HG03025 (cell line): ENCODE data around the gene GHDC.
"Not testable (repeated sequence)": the region's sequence is repeated elsewhere in the genome, so short reads cannot be mapped to it uniquely, and the experiment has no call there.

ENCODE experiments used
- ATAC-seq: cut with Tn5 transposase; IDR thresholded peaks from one replicate; pipeline ENCODE4 v1.9.1; 2021; ENCODE audit warnings: mild to moderate bottlenecking, moderate library complexity; ENCODE audit not compliant: unreplicated experiment, low FRiP score

The GHDC gene

GRCh38 chr17:42203354-42203753 lies 9.1 kb upstream of the GHDC start:
- no peak for ATAC-seq

- ATAC-seq, result no peak
These were observed 8.4 kb upstream of the GHDC start for GRCh38 chr17:42202696-42203095.

GRCh38 chr17:42202159-42202558 lies 7.9 kb upstream of the GHDC start:
- ATAC-seq, result no peak

DNA sequence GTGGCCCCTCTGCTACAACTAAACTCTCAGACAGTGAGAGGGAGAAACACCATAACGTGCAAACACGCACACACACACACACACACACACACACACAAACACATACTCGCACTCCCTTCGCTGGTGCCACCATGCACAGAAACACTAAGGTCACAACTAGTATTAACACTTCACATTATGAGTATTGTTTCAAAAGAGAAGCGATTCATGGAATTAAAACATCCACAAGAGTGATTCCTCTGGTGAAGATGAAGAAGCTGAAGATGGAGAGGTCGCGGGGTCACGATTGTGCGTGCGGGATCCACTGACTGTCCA lies 7.1 kb upstream of the GHDC start:
- ATAC-seq, result no peak

GRCh38 chr17:42200706-42201457 lies 6.6 kb upstream of the GHDC start:
- ATAC-seq, result no peak

DNA sequence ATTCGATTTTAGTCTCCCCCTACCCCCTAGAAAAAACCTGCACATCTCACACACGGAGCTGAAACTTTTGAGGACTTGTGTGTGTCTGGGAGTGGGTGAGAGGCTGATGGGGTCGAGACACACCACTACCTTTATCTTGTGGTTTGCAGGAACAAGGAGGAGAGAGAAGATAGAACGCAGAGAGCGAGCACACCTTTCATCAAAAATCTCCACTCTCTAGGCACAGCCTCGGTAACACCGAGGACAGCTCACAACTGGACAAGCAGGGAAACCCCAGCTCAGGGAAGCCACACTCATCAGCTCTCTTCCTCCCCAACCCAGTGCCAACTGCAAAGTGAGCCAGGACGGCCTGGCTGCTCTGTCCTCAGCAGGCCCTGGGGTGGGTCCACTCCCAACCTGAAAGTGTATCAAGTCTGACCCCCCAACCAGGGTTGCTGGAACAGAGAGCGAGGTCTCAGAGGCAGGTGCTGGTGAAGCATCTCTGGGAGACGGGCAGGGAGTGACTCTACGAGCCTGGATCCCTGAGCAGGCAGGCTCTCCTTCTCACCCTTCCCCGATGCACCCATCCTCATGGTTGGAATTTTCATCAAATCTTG lies 5.2 kb upstream of the GHDC start:
- no peak for ATAC-seq

GRCh38 chr17:42198897-42199296 lies 4.6 kb upstream of the GHDC start:
- ATAC-seq, result no peak

- no peak for ATAC-seq
These were observed 3.4 kb upstream of the GHDC start for GRCh38 chr17:42197564-42198156.

DNA sequence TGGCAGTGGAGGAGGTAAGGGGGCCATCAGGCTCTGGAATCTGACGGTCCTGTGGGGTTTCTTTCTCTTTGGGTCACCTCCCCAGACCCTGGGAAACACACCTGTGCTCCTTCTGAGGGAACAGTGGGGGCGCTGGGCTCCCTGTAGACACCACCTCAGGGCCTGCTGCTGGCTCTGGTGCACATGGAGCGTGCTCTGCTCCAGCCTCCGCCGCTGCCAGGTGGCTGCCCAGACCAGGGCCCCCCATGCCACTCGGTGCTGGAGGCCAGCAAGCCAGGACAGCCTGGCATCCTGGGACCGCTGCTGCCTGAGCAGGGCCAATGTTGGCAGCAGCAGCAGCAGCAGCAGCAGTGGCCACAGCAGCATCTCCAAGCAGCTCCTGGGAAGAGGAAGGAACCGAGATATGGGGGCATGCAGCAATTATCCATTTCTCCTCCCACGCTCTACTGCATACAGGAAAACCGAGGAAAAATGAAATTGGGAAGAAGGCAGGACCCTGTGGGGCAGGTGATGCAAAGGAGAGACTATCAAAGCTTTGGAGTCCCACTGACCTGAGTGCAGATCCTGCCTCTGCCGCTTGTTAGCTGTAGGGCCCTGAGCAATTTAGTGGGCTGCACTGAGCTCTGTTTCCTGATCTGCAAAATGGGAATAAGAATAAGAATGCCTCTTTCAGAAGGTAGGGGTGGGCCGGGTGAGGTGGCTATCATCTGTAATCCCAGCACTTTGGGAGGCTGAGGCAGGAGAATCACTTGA lies 902 bp downstream of the GHDC start:
- ATAC-seq, result no peak

DNA sequence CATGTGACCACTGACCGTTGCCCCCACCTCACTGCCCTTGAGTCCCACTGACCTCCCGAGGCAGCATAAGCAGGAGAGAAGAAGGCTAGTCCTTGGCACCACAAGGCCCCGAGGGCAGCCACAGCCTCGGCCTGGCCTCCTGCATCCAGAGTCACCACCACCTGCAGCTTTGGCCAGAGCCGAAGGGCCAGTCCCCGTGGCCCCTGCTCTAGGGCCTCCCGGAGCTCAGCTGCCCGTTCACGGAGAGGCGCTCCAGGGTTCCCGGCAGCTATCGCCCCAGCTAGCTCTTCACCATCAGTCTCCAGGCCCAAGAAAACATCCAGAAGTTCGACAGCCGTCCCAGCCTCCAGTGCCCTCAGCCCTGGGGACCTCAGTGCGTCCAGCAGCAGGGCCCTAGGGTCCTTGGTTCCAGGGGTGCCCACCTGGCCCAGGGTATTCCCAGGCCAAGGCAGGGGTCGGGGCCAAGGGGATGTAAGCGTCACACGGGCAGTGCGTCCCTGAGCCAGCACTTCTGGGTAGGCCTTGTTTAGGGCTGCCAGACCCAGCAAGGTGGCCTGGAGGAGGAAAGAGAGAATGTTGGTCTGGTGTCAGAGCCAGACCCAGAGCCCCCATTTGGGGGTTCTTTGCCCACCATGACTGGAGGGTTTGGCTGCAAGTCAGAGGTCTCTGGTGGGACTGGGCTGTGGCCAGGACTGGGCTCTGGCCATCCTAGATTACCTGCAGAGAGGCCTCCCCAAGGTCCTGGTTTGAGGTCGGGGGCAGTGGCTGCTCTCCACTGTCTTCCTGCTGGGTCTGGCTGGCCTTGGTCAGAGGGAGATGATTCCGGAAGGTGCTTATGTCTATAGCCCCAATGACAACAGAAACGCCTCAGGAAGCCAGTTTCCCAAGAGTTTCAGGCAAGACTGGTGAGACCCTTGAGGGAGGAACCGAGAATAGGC lies 1.8 kb downstream of the GHDC start:
- no peak for ATAC-seq

GRCh38 chr17:42191275-42191608 lies 3.1 kb downstream of the GHDC start:
- ATAC-seq, result no peak

- ATAC-seq, result no peak
These were observed 3.6 kb downstream of the GHDC start for GRCh38 chr17:42190491-42191274.

- no peak for ATAC-seq
These were observed 4.7 kb downstream of the GHDC start for GRCh38 chr17:42189651-42189965.

- ATAC-seq, result no peak
These were observed 5.3 kb downstream of the GHDC start for GRCh38 chr17:42188749-42189650.

DNA sequence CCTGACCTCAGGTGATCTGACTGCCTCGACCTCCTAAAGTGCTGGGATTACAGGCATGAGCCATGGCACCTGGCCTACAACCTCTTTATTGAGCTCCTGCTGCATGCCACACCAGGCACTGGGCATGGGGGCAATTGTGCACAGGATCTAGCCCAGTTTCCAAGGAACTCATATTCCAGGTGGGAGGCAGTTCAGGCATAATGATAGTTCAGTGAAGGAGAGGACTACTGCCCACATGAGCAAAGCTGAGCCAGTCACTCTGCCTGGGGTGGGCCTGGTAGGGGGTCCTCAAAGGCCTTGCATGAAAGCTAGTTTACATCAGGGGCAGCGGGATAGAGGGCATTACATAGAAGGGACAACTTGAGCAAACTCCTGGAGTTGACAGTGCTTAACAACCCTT lies 6.5 kb downstream of the GHDC start:
- ATAC-seq, result no peak

GRCh38 chr17:42186191-42186590 lies 8.1 kb downstream of the GHDC start:
- not testable (repeated sequence) for ATAC-seq

- ATAC-seq, result no peak
These were observed 8.7 kb downstream of the GHDC start for GRCh38 chr17:42185621-42185930.

DNA sequence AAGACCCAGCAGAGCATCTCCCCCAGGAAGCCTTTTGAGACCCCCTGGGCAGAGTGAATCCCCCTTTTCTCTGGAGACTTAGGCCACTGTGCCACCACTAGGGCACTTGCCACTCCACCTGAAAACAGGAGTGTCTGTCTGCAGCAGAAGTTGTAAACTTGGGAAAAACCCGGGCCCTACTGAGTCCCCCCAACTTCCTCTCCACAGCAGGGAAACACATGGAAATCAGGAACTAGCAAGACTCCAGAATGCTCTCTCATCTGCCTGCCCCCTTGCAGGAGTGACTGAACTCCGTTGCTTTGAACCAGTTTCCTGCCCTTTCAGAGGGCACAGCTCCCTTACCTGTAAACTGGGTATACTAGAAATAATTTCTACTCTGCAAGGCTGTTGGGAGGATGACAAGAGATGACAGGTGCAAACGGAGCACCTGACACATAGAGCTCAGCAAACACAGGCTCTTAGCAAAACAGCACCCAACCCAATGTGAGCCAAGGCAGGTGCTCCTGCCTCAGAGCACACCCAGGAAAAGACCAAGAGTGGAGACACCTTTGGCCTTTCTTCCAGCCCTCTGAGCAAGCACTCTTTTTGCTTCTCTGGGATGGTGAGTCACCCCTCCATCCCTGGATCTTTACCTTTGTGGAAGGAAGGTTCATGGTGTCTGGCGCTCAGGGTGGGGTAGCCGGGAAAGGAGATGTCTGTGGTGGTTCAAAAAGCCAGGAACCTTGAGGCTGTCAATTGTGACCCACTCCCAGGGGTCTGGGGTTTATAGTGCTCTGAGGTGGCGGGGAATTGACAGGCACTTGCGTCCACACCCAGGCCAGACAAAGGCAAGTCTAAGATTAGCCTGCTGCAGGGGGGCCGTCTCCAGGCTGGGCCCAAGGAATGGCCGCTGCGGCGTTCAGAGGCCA lies 9.3 kb downstream of the GHDC start, which contains the start of gene HCRT:
Gene HCRT (minus strand): TSS at position 740 of the 908 bp plus-strand sequence. CDS start 87 bp downstream, at position 653.
- no peak for ATAC-seq
